HEK293 (cell line): ENCODE measurements around the gene INPP5A.

Experiments used
- CTCF ChIP-seq: fragments of 450-650 bp; formaldehyde crosslinking; IDR thresholded peaks from 2 replicates; pipeline ENCODE4 v1.5.1; 2016; ENCODE audit warnings: missing biosample characterization, missing genetic modification characterization
- HOXD13 ChIP-seq: sonication (generic); formaldehyde crosslinking; IDR thresholded peaks from 2 replicates; pipeline ENCODE4 v1.8.0; 2022; ENCODE audit warnings: missing genetic modification reagents, borderline replicate concordance
- PBX3 ChIP-seq: sonication (generic); formaldehyde crosslinking; IDR thresholded peaks from 2 replicates; pipeline ENCODE4 v1.8.1; 2022; ENCODE audit warnings: mild to moderate bottlenecking, moderate library complexity, missing genetic modification reagents
- ZFP41 ChIP-seq: fragments of 450-650 bp; formaldehyde crosslinking; IDR thresholded peaks from 2 replicates; pipeline ENCODE4 v1.5.1; 2016; ENCODE audit warnings: missing biosample characterization, missing genetic modification characterization, borderline replicate concordance
- ZNF121 ChIP-seq: fragments of 450-650 bp; formaldehyde crosslinking; IDR thresholded peaks from 2 replicates; pipeline ENCODE4 v1.5.1; 2016; ENCODE audit warnings: missing biosample characterization, missing genetic modification characterization
- ZNF132 ChIP-seq: fragments of 450-650 bp; formaldehyde crosslinking; IDR thresholded peaks from 2 replicates; pipeline ENCODE4 v1.5.1; 2017; ENCODE audit warnings: missing biosample characterization, missing genetic modification characterization, borderline replicate concordance
- ZNF510 ChIP-seq: fragments of 450-650 bp; formaldehyde crosslinking; IDR thresholded peaks from 2 replicates; pipeline ENCODE4 v1.5.1; 2018; ENCODE audit warnings: mild to moderate bottlenecking, missing genetic modification characterization, missing biosample characterization; ENCODE audit not compliant: insufficient replicate concordance
- ZNF658 ChIP-seq: fragments of 450-650 bp; formaldehyde crosslinking; IDR thresholded peaks from 2 replicates; pipeline ENCODE4; 2016; ENCODE audit warnings: missing biosample characterization, missing genetic modification characterization
- ZNF747 ChIP-seq: fragments of 450-650 bp; formaldehyde crosslinking; IDR thresholded peaks from 2 replicates; pipeline ENCODE4 v1.5.1; 2016; ENCODE audit warnings: missing biosample characterization, missing genetic modification characterization
- TF ChIP-seq, protein P1 (sequence below): fragments of 450-650 bp; formaldehyde crosslinking; IDR thresholded peaks from 2 replicates; pipeline ENCODE4 v1.5.1; 2017; ENCODE audit warnings: missing biosample characterization, missing genetic modification characterization
- TF ChIP-seq, protein P2 (sequence below): fragments of 450-650 bp; formaldehyde crosslinking; IDR thresholded peaks from 2 replicates; pipeline ENCODE4 v1.5.1; 2017; ENCODE audit warnings: missing biosample characterization, missing genetic modification characterization

- TF ChIP-seq ZNF121 (tag by site-specific recombination): no peak
- TF ChIP-seq, protein P1, sequence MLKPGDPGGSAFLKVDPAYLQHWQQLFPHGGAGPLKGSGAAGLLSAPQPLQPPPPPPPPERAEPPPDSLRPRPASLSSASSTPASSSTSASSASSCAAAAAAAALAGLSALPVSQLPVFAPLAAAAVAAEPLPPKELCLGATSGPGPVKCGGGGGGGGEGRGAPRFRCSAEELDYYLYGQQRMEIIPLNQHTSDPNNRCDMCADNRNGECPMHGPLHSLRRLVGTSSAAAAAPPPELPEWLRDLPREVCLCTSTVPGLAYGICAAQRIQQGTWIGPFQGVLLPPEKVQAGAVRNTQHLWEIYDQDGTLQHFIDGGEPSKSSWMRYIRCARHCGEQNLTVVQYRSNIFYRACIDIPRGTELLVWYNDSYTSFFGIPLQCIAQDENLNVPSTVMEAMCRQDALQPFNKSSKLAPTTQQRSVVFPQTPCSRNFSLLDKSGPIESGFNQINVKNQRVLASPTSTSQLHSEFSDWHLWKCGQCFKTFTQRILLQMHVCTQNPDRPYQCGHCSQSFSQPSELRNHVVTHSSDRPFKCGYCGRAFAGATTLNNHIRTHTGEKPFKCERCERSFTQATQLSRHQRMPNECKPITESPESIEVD (tag by site-specific recombination): no peak
- no peak for TF ChIP-seq ZNF132 (tag by site-specific recombination)
- no peak for TF ChIP-seq CTCF (tag by site-specific recombination)
- TF ChIP-seq ZNF747: no peak
- no peak for TF ChIP-seq PBX3 (CRISPR knock-in tag)
- TF ChIP-seq ZNF510: no peak
- no peak for TF ChIP-seq HOXD13
- TF ChIP-seq ZFP41 (tag by site-specific recombination): no peak
- TF ChIP-seq ZNF658: no peak
- TF ChIP-seq, protein P2, sequence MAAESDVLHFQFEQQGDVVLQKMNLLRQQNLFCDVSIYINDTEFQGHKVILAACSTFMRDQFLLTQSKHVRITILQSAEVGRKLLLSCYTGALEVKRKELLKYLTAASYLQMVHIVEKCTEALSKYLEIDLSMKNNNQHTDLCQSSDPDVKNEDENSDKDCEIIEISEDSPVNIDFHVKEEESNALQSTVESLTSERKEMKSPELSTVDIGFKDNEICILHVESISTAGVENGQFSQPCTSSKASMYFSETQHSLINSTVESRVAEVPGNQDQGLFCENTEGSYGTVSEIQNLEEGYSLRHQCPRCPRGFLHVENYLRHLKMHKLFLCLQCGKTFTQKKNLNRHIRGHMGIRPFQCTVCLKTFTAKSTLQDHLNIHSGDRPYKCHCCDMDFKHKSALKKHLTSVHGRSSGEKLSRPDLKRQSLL (tag by site-specific recombination): no peak
These were observed 169.1 kb downstream of the INPP5A start for GRCh38 chr10:132706701-132707100.
